ENCODE results near the gene CDC20B.
A peak's percentile ranks its signal among the peaks of the same experiment; 100 is the strongest.
"Not testable (repeated sequence)": the region's sequence is repeated elsewhere in the genome, so short reads cannot be mapped to it uniquely, and the experiment has no call there.

Gene CDC20B

GRCh38 chr5:55101556-55102276, 71.3 kb downstream of the CDC20B start:
- peak in 1 of 2 donors; percentile 50 for DNase-seq

- not testable (repeated sequence) for DNase-seq
Observed at GRCh38 chr5:55101148-55101547, 71.8 kb downstream of the CDC20B start.

- peak; percentile 17 to 59 for DNase-seq
Observed at GRCh38 chr5:55096861-55097260, 76.1 kb downstream of the CDC20B start.

GRCh38 chr5:55096182-55096581, 76.8 kb downstream of the CDC20B start:
- DNase-seq, result peak in 1 of 2 donors; percentile 43

- DNase-seq, result not testable (repeated sequence)
Observed at GRCh38 chr5:55091011-55091410, 82.0 kb downstream of the CDC20B start.

GRCh38 chr5:55089301-55089700, 83.7 kb downstream of the CDC20B start:
- DNase-seq, result not testable (repeated sequence)

GRCh38 chr5:55081541-55081940, 91.4 kb downstream of the CDC20B start:
- no peak for DNase-seq

GRCh38 chr5:55073211-55073610, 99.8 kb downstream of the CDC20B start:
- DNase-seq, result no peak

- DNase-seq, result peak in 1 of 2 donors; percentile 63
Observed at GRCh38 chr5:55072666-55073065, 100.3 kb downstream of the CDC20B start.

- DNase-seq, result no peak
Observed at GRCh38 chr5:55071413-55071812, 101.6 kb downstream of the CDC20B start.

GRCh38 chr5:55070968-55071367, 102.0 kb downstream of the CDC20B start:
- DNase-seq, result no peak

- DNase-seq, result no peak
Observed at GRCh38 chr5:55066277-55066676, 106.7 kb downstream of the CDC20B start.

- no peak for DNase-seq
Observed at GRCh38 chr5:55064523-55064922, 108.5 kb downstream of the CDC20B start.

- DNase-seq, result no peak
Observed at GRCh38 chr5:55063899-55064298, 109.1 kb downstream of the CDC20B start.

GRCh38 chr5:55063220-55063863, 109.6 kb downstream of the CDC20B start:
- DNase-seq, result no peak
